OCI-LY1 (cell line): ENCODE data around the gene C16orf54.

Experiments used
- CTCF ChIP-seq: fragments of 200-600 bp; sonication (generic), shearing (Covaris generic); IDR thresholded peaks from 2 replicates; pipeline ENCODE4 v1.5.1; 2017; ENCODE audit warnings: mild to moderate bottlenecking, antibody characterized with exemption, low read length, moderate library complexity, mixed read lengths
- EZH2 ChIP-seq: fragments of 200-600 bp; sonication (generic), shearing (Covaris generic); IDR thresholded peaks from 2 replicates; pipeline ENCODE4 v1.8.0; 2017; ENCODE audit warnings: borderline replicate concordance, mixed run types, mild to moderate bottlenecking, antibody characterized with exemption, low read length, moderate library complexity, mixed read lengths

- TF ChIP-seq CTCF (no peak), EZH2 (no peak)
Measured at GRCh38 chr16:29699324-29700219, 46.2 kb downstream of the C16orf54 start.
